HG02798 (cell line): ENCODE data around the gene PRG2.

Experiments used
- ATAC-seq: cut with Tn5 transposase; IDR thresholded peaks from one replicate; pipeline ENCODE4 v1.9.1; 2021; ENCODE audit warnings: mild to moderate bottlenecking; ENCODE audit not compliant: unreplicated experiment, poor library complexity

Gene PRG2

GRCh38 chr11:57399221-57399620, 8.8 kb upstream of the PRG2 start:
- no peak for ATAC-seq

DNA sequence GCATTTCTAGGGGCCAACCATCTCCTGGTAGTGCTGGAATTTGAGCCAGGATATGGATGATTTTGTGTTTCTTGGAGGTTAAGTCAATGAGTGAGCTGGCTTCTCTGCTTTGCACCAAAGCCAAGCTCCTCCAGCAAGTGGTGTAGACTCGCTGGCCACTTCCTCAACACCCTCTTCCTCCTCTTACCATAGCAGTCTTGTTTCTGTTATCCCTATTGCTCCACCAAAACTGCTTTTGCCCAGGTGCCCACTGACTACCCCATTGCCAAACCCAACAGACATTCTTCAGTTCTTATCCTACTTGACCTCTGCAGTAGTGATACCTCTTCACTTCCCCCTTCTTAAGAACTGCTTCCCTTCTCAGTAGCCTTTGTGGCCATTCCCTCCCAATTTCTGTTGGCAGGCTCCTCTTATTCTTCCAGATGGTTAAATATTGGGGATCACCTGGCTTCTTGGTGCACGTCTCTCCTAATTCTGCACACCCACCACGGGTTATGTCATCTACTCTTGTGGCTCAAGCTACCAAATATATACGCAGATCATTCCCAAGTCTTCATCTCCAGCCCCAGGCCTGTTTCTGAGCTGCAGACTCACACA, 7.0 kb upstream of the PRG2 start:
- no peak for ATAC-seq

DNA sequence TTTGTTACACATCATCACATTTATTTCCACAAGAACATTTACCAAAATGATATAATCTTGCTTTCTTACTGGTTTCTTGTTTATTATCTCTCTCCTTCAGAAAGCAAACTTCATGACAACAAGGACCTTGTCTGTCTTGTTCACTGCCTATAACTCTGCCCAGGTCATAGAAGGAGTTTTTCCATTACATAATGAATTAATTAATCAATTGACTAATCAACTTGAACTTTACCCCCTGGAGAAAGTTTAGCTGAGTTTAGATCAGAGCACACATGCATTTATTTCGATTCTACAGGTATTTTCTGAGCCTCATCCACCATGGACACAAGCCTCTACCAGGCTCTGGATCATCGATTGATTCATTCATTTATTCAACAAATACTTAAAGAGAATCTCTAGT, 6.3 kb upstream of the PRG2 start:
- ATAC-seq, result no peak

DNA sequence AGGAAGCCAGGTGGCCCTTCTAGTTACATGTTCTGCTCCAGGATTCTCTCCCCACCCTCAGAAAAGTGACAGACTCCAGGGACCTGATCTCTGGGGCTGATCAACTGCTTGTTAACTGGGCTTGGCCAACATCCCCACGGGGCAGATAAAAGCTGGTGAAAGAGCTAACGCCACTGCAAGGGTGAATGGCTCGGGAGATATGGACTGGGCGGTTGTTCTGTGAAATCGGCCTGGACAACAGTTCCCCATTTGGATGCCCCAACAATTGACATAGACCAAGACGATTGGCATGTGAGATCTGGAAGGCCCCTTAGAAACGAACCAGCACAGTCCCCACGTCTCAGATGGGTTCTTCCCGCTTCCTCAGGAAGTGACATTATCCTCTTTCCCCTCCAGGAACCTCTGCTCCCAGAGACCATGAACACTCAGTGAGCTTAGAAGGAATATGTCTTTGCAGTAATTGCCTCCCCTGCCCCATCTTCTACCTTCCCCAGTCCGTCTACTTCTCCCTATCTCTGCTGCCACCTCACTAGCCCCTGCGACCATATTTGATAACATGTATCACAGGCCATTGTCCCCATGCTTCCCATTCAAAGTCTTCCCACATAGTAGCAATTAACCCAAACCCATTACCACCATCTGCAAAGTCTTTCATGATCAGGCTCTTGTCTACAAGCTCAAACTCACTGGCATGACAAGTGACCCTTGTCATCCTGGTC, 5.6 kb upstream of the PRG2 start:
- no peak for ATAC-seq

DNA sequence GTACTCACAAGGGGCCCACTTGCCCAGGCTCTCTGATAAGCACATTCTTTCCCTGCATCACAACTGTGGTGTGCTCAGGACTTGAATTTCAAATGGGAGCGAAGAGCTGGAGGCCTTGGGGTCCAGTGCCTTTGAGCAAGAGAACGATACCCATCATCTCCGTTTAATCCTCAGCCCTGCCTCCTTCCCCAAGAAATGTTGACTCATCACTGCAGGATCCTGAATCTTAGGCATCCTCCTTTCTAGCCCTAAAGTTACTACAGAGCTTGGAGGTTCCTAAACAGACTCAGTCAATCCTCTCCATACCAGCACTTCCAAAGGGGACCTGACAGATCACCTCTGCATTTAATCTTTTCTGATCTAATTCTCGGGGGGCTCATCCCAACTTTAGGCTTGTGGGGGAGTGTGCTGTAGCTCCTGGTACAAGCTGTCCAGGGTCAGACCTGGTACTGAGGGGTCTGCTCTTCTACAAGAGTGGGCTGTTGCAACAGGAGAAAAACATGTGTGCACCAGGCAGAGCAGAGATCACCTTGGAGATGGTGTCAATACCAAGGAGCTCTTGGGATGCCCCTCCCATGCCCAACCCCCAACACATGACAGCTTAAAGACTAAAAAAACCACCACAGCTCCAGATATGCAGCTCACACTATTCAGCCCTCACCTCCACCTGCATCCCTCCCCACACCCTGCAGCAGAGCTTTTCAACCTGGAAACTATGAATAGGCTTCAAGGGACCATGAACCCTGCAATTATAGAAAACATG, 3.9 kb upstream of the PRG2 start:
- no peak for ATAC-seq

GRCh38 chr11:57392763-57393105, 2.3 kb upstream of the PRG2 start:
- ATAC-seq, result no peak

GRCh38 chr11:57392066-57392762, 1.8 kb upstream of the PRG2 start:
- ATAC-seq, result no peak

DNA sequence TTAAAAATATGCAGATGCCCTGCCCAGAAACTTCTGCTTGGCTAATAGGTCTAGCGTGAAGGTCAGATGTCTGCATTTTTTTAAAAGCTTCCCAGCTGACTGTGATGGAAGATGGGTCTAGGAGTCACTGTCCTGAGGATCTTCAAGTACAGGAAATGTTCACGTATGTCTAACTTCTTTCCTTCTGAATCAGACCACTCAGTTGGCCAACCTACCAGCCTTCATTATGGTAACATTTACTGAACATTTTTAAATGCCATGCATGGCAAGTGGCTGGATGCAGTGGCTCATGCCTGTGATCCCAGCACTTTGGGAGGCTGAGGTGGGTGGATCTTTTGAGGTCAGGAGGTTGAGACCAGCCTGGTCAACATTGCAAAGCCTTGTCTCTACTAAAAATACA, 1.1 kb upstream of the PRG2 start:
- ATAC-seq, result no peak

DNA sequence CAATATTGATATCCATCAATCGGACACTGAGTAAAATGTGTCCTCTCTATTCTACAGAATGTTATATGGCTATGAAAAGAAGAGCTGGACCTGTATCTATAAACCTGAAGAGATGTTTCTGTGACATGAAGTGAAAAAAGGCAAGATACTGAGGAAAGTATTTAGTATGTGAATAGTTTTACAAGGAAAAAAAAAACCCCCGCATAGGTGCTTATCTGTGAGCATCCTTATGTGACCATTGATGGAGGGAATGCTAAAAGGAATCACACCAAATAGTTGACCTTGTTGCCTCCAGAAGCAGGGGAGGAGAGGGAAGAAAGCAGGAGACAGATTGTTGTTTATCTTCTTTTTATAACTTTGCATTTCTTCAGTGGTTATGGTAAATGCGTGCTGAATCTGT, 661 bp upstream of the PRG2 start:
- ATAC-seq, result no peak

GRCh38 chr11:57387289-57388030, 3.0 kb downstream of the PRG2 start:
- ATAC-seq, result no peak

GRCh38 chr11:57386178-57386940, 4.1 kb downstream of the PRG2 start:
- ATAC-seq, result no peak

GRCh38 chr11:57380975-57381374, 9.5 kb downstream of the PRG2 start, which contains the start of gene PRG3:
Gene PRG3, minus strand, starts transcription at chr11:57381150. Its CDS starts 442 bp downstream, at chr11:57380708.
- no peak for ATAC-seq

- no peak for ATAC-seq
Measured at GRCh38 chr11:57379732-57380131, 10.7 kb downstream of the PRG2 start.

- no peak for ATAC-seq
Measured at GRCh38 chr11:57378186-57378585, 12.3 kb downstream of the PRG2 start.

GRCh38 chr11:57377107-57377506, 13.3 kb downstream of the PRG2 start:
- ATAC-seq, result no peak

- no peak for ATAC-seq
Measured at GRCh38 chr11:57376095-57377090, 14.1 kb downstream of the PRG2 start.

- no peak for ATAC-seq
Measured at GRCh38 chr11:57375490-57375889, 15.0 kb downstream of the PRG2 start.

DNA sequence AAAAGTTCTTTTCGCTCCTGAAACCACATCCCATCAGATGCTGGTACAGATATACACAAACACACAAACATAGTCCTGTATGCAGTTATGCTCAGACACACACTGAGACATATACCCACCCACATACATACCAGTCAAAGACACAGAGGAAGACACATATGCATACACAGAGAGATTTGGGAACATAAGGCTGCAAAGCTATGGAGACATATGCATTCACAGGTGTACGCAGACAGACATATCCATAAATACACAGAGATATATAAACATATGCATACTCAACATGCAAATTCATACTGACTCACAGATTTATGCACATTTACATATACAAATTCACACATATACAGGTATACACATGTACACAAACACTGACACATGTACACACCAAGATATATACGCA, 15.5 kb downstream of the PRG2 start:
- ATAC-seq, result no peak
